ENCODE results near the gene MIOS.

GRCh38 chr7:7584653-7585052 is 18.0 kb downstream of the MIOS start:
- TF ChIP-seq POLR2A (IDR thresholded peaks at IDR 0.05; ENCODE audit: low read depth, low read length) (no peak), CTCF (conservative IDR thresholded peaks at IDR 0.05; ENCODE audit: low read depth, low read length) (no peak), CEBPB (IDR thresholded peaks at IDR 0.05; ENCODE audit: low read depth, low read length) (no peak), MAZ (IDR thresholded peaks at IDR 0.05; ENCODE audit: borderline replicate concordance, low read depth, low read length) (no peak)
